HCT116 (cell line): ENCODE measurements around the gene POLR2I. TPM values are rescaled to one million over a fixed set of nuclear protein-coding genes. Genes with fewer than 3 reads are reported as not detected.

Source experiments
- ATAC-seq: fragments of 200-7000 bp; cut with Tn5 transposase; 2 replicates; pipeline ENCODE4 v1.9.1; 2020; ENCODE audit warnings: mild to moderate bottlenecking, moderate library complexity
- BruUV-seq: library from RNA; stranded (reverse); fragments of 400-500 nt; replicated peaks from 2 replicates; lab custom pipeline; 2021; lab: Mats Ljungman, UMichigan
- CTCF ChIA-PET: fragments of 300-600 bp; sonication (Branson Sonifier 250); formaldehyde crosslinking; loops from one replicate; lab custom pipeline; 2021; ENCODE audit warnings: antibody characterized with exemption; lab: Charles Lee
- POLR2A ChIA-PET: fragments of 300-600, 350-600 bp; sonication (Branson Sonifier 250); formaldehyde crosslinking; loops from one replicate; lab custom pipeline; 2021; ENCODE audit warnings: antibody characterized with exemption; lab: Charles Lee
- RAD21 ChIA-PET, 2 experiments: fragments of 300-600 bp; sonication (Branson Sonifier 250); formaldehyde crosslinking; loops; one replicate each; lab custom pipeline; 2023; ENCODE audit warnings: low total read pairs in 2 of 2; ENCODE audit not compliant: uncharacterized antibody in 2 of 2, unreplicated experiment in 2 of 2, low non-redundant PET in 1 of 2; lab: Charles Lee
- DNase-seq: peaks from one replicate; pipeline ENCODE4 v3.0.0-alpha.2; 2010; ENCODE audit warnings: low read depth, low spot score
- H2AFZ ChIP-seq: fragments of 200-600 bp; shearing (Covaris generic), sonication (generic); 2 replicates; pipeline ENCODE4 v1.6.1; 2017; ENCODE audit warnings: low read depth, mixed run types, mixed read lengths, antibody characterized with exemption, low read length; ENCODE audit not compliant: poor library complexity, severe bottlenecking
- H3K27ac ChIP-seq: 2 replicates; pipeline ENCODE4 v1.5.1; 2012; ENCODE audit warnings: low read depth, low read length
- H3K27me3 ChIP-seq: fragments of 200-600 bp; sonication (generic); 2 replicates; pipeline ENCODE4 v1.6.1; 2016; ENCODE audit warnings: mixed run types, low read length, mixed read lengths; ENCODE audit not compliant: insufficient read depth
- H3K36me3 ChIP-seq, 2 experiments: fragments of 200-500 bp in 1 of 2; fragments of 200-600 bp in 1 of 2; sonication (Bioruptor generic) in 1 of 2; sonication (generic) in 1 of 2; 2 replicates each; pipeline versions ENCODE4 v1.5.1 to v1.6.1; 2014 to 2016; ENCODE audit warnings: low read length in 2 of 2, inconsistent platforms in 1 of 2, mixed read lengths in 1 of 2, mixed run types in 1 of 2; ENCODE audit not compliant: insufficient read depth in 2 of 2, control insufficient read depth in 1 of 2
- H3K4me1 ChIP-seq, 2 experiments: fragments of 200-600 bp in 1 of 2; sonication (generic) in 1 of 2; 2 replicates each; pipeline versions ENCODE4 v1.5.1 to v1.6.1; 2012 to 2017; ENCODE audit warnings: low read length in 2 of 2, inconsistent platforms in 1 of 2, mild to moderate bottlenecking in 1 of 2, mixed read lengths in 1 of 2, mixed run types in 1 of 2, moderate library complexity in 1 of 2; ENCODE audit not compliant: insufficient read depth in 2 of 2, control insufficient read depth in 1 of 2
- H3K4me2 ChIP-seq: fragments of 200-600 bp; sonication (generic); 2 replicates; pipeline ENCODE4 v1.6.1; 2017; ENCODE audit warnings: mixed run types, low read length, mixed read lengths
- H3K4me3 ChIP-seq, 2 experiments: fragments of 200-600 bp in 1 of 2; sonication (generic) in 1 of 2; replicated peaks in 1 of 2; 2 replicates each; pipeline ENCODE4 v1.5.1; 2011 to 2016; ENCODE audit warnings: low read length in 2 of 2, control low read depth in 1 of 2, low read depth in 1 of 2, mild to moderate bottlenecking in 1 of 2, mixed read lengths in 1 of 2, mixed run types in 1 of 2
- H3K79me2 ChIP-seq: fragments of 200-600 bp; sonication (generic); 2 replicates; pipeline ENCODE4 v1.6.1; 2017; ENCODE audit warnings: mild to moderate bottlenecking, mixed run types, low read length, moderate library complexity, mixed read lengths; ENCODE audit not compliant: insufficient read depth
- H3K9ac ChIP-seq: fragments of 200-600 bp; sonication (generic); 2 replicates; pipeline ENCODE4 v1.6.1; 2016; ENCODE audit warnings: low read length, mixed read lengths
- H3K9me2 ChIP-seq: fragments of 200-600 bp; sonication (generic), shearing (Covaris generic); 2 replicates; pipeline ENCODE4 v1.6.1; 2017; ENCODE audit warnings: mixed run types, mild to moderate bottlenecking, moderate library complexity; ENCODE audit not compliant: insufficient read depth
- H3K9me3 ChIP-seq, 2 experiments: fragments of 200-500 bp in 1 of 2; fragments of 200-600 bp in 1 of 2; sonication (Bioruptor generic) in 1 of 2; sonication (generic) in 1 of 2; 2 replicates each; pipeline ENCODE4 v1.6.1; 2014 to 2017; ENCODE audit warnings: low read length in 2 of 2, mixed read lengths in 2 of 2, inconsistent platforms in 1 of 2, low read depth in 1 of 2, mild to moderate bottlenecking in 1 of 2, mixed run types in 1 of 2, moderate library complexity in 1 of 2; ENCODE audit not compliant: control insufficient read depth in 1 of 2, insufficient read depth in 1 of 2
- H4K20me1 ChIP-seq: fragments of 200-600 bp; sonication (generic), shearing (Covaris generic); 2 replicates; pipeline ENCODE4 v1.6.1; 2017; ENCODE audit warnings: mixed run types, mild to moderate bottlenecking, moderate library complexity; ENCODE audit not compliant: insufficient read depth
- CBX3 ChIP-seq: IDR thresholded peaks from 2 replicates; pipeline ENCODE4 v1.6.1; 2012; ENCODE audit warnings: low read depth
- EGR1 ChIP-seq: IDR thresholded peaks from 2 replicates; pipeline ENCODE4 v1.6.1; 2012; ENCODE audit warnings: low read depth
- ELF1 ChIP-seq: IDR thresholded peaks from 2 replicates; pipeline ENCODE4 v1.6.1; 2012; ENCODE audit warnings: low read depth, borderline replicate concordance
- EZH2phosphoT487 ChIP-seq: fragments of 200-600 bp; IDR thresholded peaks from 2 replicates; pipeline ENCODE4 v1.6.1; 2018; ENCODE audit warnings: antibody characterized with exemption, borderline replicate concordance
- FOSL1 ChIP-seq: IDR thresholded peaks from 2 replicates; pipeline ENCODE4 v1.6.1; 2012; ENCODE audit warnings: low read depth
- JUND ChIP-seq: IDR thresholded peaks from 2 replicates; pipeline ENCODE4 v1.6.1; 2012
- POLR2AphosphoS5 ChIP-seq: IDR thresholded peaks from 2 replicates; pipeline ENCODE4 v1.6.1; 2011; ENCODE audit warnings: mild to moderate bottlenecking, low read depth, low read length, moderate library complexity
- RAD21 ChIP-seq: IDR thresholded peaks from 2 replicates; pipeline ENCODE4 v1.6.1; 2012; ENCODE audit warnings: low read depth, mild to moderate bottlenecking
- SIN3A ChIP-seq: IDR thresholded peaks from 2 replicates; pipeline ENCODE4 v1.6.1; 2012; ENCODE audit warnings: low read depth
- SP1 ChIP-seq: IDR thresholded peaks from 2 replicates; pipeline ENCODE4 v1.6.1; 2012; ENCODE audit warnings: low read depth
- SRF ChIP-seq: IDR thresholded peaks from 2 replicates; pipeline ENCODE4 v1.6.1; 2012; ENCODE audit warnings: low read depth
- YY1 ChIP-seq: IDR thresholded peaks from 2 replicates; pipeline ENCODE4 v1.6.1; 2011; ENCODE audit warnings: low read length, low read depth, moderate library complexity, mild to moderate bottlenecking; ENCODE audit not compliant: insufficient replicate concordance; ENCODE audit errors: extremely low read depth
- ZFX ChIP-seq: fragments of 450-650 bp; IDR thresholded peaks from 2 replicates; pipeline ENCODE4 v1.6.1; 2017
- intact Hi-C: fragments of 100-400 bp; cut with micrococcal nuclease; formaldehyde crosslinking; loops from 2 replicates; pipeline ENCODE4 v1.10.0; 2022
- total RNA-seq: library from RNA; stranded (reverse); gene quantifications from one replicate; pipeline ENCODE4 v1.2.1, GENCODE V29; 2021; ENCODE audit not compliant: unreplicated experiment
- TF ChIP-seq, protein P1 (sequence below): IDR thresholded peaks from 2 replicates; pipeline ENCODE4 v1.6.1; 2012
- TF ChIP-seq, protein P2 (sequence below): IDR thresholded peaks from 2 replicates; pipeline ENCODE4 v1.6.1; 2012; ENCODE audit warnings: low read depth
- TF ChIP-seq, protein P3 (sequence below): IDR thresholded peaks from 2 replicates; pipeline ENCODE4 v1.6.1; 2011; ENCODE audit warnings: mild to moderate bottlenecking, low read length, moderate library complexity; ENCODE audit not compliant: insufficient replicate concordance; ENCODE audit errors: extremely low read depth
- TF ChIP-seq, protein P4 (sequence below), 3 experiments: fragments of 200-600 bp in 1 of 3; sonication (generic) in 1 of 3; IDR thresholded peaks in 2 of 3; conservative IDR thresholded peaks in 1 of 3; 2 replicates each; pipeline ENCODE4 v1.5.1; 2012 to 2017; ENCODE audit warnings: low read depth in 2 of 3, low read length in 2 of 3, antibody characterized with exemption in 1 of 3, borderline replicate concordance in 1 of 3, control low read depth in 1 of 3, mild to moderate bottlenecking in 1 of 3, mixed read lengths in 1 of 3, mixed run types in 1 of 3, moderate library complexity in 1 of 3; ENCODE audit not compliant: insufficient read depth in 1 of 3
- TF ChIP-seq, protein P5 (sequence below): IDR thresholded peaks from 2 replicates; pipeline ENCODE4 v1.6.1; 2012

The POLR2I gene
- total RNA-seq, 1 experiment from 2014 or later: 108 TPM

DNA sequence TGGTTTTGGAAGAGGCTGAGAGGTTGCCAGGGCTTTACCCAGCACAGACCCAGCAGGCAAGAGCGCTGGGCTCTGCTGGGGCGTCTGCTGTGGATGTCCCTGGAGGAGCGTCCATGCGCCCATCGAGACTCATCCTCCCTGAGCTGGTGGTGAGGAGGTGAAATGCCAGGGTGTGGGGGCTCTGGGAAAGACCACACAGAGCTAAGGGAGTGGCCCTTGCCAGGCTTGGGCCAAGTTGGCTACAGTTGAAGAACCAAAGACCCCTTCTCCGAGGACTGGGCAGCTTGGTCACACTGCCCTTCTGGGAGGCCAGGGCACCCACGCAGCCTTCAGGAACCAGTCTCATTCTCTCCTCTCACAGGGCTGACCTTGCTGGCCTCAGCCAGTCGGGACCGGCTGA is 28.3 kb downstream of the POLR2I start:
- H3K27me3 ChIP-seq: no peaks in the 10 kb centered on the region
- H3K9ac ChIP-seq: no peak overlapping the region
- intact Hi-C loops: no loop called here
- H3K36me3 ChIP-seq: peaks cover 25 to 58% of the 10 kb centered on the region in 2 experiments
- H3K4me3 ChIP-seq: no peak overlapping the region
- no peak for ATAC-seq
- no peak overlapping the region for H3K27ac ChIP-seq
- ChIA-PET POLR2A (no interaction called here), RAD21 (no interaction called here), CTCF (no interaction called here)
- H3K9me2 ChIP-seq: no peaks in the 10 kb centered on the region
- no peaks in the 10 kb centered on the region for H3K4me1 ChIP-seq
- no peaks in the 10 kb centered on the region for H3K9me3 ChIP-seq
- H3K4me2 ChIP-seq: no peak overlapping the region
- no peaks in the 10 kb centered on the region for H3K79me2 ChIP-seq
- no peaks in the 10 kb centered on the region for H4K20me1 ChIP-seq
- no peak for DNase-seq
- TF ChIP-seq YY1 (no peak), CBX3 (no peak), RAD21 (no peak), EGR1 (no peak), EZH2phosphoT487 (no peak), SP1 (no peak), FOSL1 (no peak), ELF1 (no peak), SRF (no peak), JUND (no peak), POLR2AphosphoS5 (no peak), SIN3A (no peak), ZFX (no peak)
- TF ChIP-seq, protein P1, sequence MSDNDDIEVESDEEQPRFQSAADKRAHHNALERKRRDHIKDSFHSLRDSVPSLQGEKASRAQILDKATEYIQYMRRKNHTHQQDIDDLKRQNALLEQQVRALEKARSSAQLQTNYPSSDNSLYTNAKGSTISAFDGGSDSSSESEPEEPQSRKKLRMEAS: no peak
- TF ChIP-seq, protein P2, sequence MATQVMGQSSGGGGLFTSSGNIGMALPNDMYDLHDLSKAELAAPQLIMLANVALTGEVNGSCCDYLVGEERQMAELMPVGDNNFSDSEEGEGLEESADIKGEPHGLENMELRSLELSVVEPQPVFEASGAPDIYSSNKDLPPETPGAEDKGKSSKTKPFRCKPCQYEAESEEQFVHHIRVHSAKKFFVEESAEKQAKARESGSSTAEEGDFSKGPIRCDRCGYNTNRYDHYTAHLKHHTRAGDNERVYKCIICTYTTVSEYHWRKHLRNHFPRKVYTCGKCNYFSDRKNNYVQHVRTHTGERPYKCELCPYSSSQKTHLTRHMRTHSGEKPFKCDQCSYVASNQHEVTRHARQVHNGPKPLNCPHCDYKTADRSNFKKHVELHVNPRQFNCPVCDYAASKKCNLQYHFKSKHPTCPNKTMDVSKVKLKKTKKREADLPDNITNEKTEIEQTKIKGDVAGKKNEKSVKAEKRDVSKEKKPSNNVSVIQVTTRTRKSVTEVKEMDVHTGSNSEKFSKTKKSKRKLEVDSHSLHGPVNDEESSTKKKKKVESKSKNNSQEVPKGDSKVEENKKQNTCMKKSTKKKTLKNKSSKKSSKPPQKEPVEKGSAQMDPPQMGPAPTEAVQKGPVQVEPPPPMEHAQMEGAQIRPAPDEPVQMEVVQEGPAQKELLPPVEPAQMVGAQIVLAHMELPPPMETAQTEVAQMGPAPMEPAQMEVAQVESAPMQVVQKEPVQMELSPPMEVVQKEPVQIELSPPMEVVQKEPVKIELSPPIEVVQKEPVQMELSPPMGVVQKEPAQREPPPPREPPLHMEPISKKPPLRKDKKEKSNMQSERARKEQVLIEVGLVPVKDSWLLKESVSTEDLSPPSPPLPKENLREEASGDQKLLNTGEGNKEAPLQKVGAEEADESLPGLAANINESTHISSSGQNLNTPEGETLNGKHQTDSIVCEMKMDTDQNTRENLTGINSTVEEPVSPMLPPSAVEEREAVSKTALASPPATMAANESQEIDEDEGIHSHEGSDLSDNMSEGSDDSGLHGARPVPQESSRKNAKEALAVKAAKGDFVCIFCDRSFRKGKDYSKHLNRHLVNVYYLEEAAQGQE: no peak
- TF ChIP-seq, protein P3, sequence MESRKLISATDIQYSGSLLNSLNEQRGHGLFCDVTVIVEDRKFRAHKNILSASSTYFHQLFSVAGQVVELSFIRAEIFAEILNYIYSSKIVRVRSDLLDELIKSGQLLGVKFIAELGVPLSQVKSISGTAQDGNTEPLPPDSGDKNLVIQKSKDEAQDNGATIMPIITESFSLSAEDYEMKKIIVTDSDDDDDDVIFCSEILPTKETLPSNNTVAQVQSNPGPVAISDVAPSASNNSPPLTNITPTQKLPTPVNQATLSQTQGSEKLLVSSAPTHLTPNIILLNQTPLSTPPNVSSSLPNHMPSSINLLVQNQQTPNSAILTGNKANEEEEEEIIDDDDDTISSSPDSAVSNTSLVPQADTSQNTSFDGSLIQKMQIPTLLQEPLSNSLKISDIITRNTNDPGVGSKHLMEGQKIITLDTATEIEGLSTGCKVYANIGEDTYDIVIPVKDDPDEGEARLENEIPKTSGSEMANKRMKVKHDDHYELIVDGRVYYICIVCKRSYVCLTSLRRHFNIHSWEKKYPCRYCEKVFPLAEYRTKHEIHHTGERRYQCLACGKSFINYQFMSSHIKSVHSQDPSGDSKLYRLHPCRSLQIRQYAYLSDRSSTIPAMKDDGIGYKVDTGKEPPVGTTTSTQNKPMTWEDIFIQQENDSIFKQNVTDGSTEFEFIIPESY: no peak
- TF ChIP-seq, protein P4, sequence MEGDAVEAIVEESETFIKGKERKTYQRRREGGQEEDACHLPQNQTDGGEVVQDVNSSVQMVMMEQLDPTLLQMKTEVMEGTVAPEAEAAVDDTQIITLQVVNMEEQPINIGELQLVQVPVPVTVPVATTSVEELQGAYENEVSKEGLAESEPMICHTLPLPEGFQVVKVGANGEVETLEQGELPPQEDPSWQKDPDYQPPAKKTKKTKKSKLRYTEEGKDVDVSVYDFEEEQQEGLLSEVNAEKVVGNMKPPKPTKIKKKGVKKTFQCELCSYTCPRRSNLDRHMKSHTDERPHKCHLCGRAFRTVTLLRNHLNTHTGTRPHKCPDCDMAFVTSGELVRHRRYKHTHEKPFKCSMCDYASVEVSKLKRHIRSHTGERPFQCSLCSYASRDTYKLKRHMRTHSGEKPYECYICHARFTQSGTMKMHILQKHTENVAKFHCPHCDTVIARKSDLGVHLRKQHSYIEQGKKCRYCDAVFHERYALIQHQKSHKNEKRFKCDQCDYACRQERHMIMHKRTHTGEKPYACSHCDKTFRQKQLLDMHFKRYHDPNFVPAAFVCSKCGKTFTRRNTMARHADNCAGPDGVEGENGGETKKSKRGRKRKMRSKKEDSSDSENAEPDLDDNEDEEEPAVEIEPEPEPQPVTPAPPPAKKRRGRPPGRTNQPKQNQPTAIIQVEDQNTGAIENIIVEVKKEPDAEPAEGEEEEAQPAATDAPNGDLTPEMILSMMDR (IDR thresholded peaks at IDR 0.05 in 2 of 3, conservative IDR thresholded peaks at IDR 0.05 in 1 of 3; ENCODE audit: borderline replicate concordance in 1 of 3, insufficient read depth in 1 of 3, low read depth in 2 of 3, low read length in 2 of 3): no peak
- TF ChIP-seq, protein P5, sequence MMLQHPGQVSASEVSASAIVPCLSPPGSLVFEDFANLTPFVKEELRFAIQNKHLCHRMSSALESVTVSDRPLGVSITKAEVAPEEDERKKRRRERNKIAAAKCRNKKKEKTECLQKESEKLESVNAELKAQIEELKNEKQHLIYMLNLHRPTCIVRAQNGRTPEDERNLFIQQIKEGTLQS: no peak
- BruUV-seq: no TSS peak
- H2AFZ ChIP-seq: no peak overlapping the region
